ENCODE results near the gene CNTNAP5. TPM values are rescaled to one million over a fixed set of nuclear protein-coding genes. Genes with fewer than 3 reads are reported as not detected.

Gene CNTNAP5
- total and polyA plus RNA-seq, 3 donors from 2014 or later: 0.29 to 0.39 (median 0.31) TPM

DNA sequence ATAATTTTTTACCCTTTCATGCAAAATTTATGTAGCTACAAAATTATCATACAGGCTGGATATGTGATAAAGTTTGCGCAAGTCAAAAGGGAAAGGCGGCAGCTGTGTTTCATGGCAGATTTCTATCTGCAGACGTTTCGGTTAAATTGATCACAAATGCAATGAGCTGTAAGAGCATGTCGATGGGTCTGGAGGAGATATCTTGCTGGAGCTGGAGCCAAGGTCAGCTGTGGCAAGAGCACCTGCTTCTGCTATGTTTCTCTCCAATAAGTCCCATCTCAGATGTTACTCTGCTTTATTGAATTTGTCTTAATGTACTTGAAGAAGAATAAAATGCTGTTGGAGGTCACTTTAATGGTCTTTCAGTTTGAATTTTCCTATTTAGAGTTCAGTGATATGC, 749.7 kb downstream of the CNTNAP5 start:
- Histone ChIP-seq H3K9me3 (no peaks in the 10 kb centered on the region), H3K36me3 (ENCODE audit: low read depth, missing control alignments) (no peaks in the 10 kb centered on the region), H3K27ac (no peak overlapping the region), H3K4me3 (no peak overlapping the region), H3K27me3 (no peaks in the 10 kb centered on the region), H3K4me1 (no peaks in the 10 kb centered on the region)
- no peak for DNase-seq
- 74 to 79% methylated on average over 5 of the region's 5 CpGs for WGBS, 2 donors
- TF ChIP-seq, protein P1, sequence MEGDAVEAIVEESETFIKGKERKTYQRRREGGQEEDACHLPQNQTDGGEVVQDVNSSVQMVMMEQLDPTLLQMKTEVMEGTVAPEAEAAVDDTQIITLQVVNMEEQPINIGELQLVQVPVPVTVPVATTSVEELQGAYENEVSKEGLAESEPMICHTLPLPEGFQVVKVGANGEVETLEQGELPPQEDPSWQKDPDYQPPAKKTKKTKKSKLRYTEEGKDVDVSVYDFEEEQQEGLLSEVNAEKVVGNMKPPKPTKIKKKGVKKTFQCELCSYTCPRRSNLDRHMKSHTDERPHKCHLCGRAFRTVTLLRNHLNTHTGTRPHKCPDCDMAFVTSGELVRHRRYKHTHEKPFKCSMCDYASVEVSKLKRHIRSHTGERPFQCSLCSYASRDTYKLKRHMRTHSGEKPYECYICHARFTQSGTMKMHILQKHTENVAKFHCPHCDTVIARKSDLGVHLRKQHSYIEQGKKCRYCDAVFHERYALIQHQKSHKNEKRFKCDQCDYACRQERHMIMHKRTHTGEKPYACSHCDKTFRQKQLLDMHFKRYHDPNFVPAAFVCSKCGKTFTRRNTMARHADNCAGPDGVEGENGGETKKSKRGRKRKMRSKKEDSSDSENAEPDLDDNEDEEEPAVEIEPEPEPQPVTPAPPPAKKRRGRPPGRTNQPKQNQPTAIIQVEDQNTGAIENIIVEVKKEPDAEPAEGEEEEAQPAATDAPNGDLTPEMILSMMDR (IDR thresholded peaks at IDR 0.05): no peak
- TF ChIP-seq POLR2A (IDR thresholded peaks at IDR 0.05): no peak
- intact Hi-C loops (cut with DNase I; ENCODE audit: low total_unique reads): no loop called here

GRCh38 chr2:124776332-124776731, 751.2 kb downstream of the CNTNAP5 start:
- H3K27me3 ChIP-seq: no peaks in the 10 kb centered on the region
- no peak overlapping the region for H3K27ac ChIP-seq
- no peak overlapping the region for H3K4me3 ChIP-seq
- 67 to 83% methylated on average over 3 of the region's 3 CpGs for WGBS, 2 donors
- DNase-seq: no peak
- TF ChIP-seq POLR2A (IDR thresholded peaks at IDR 0.05): no peak
- TF ChIP-seq, protein P1 (IDR thresholded peaks at IDR 0.05): no peak
- H3K36me3 ChIP-seq (ENCODE audit: low read depth, missing control alignments): no peaks in the 10 kb centered on the region
- intact Hi-C loops (cut with DNase I; ENCODE audit: low total_unique reads): no loop called here
- no peaks in the 10 kb centered on the region for H3K9me3 ChIP-seq
- H3K4me1 ChIP-seq: no peaks in the 10 kb centered on the region

GRCh38 chr2:124778076-124778475, 753.0 kb downstream of the CNTNAP5 start:
- intact Hi-C loops (cut with DNase I; ENCODE audit: low total_unique reads): no loop called here
- no peak overlapping the region for H3K27ac ChIP-seq
- no peaks in the 10 kb centered on the region for H3K27me3 ChIP-seq
- WGBS, 2 donors: 87 to 90% methylated on average over 2 of the region's 2 CpGs
- no peaks in the 10 kb centered on the region for H3K4me1 ChIP-seq
- TF ChIP-seq, protein P1 (IDR thresholded peaks at IDR 0.05): no peak
- no peak for TF ChIP-seq POLR2A (IDR thresholded peaks at IDR 0.05)
- no peaks in the 10 kb centered on the region for H3K9me3 ChIP-seq
- no peak overlapping the region for H3K4me3 ChIP-seq
- no peaks in the 10 kb centered on the region for H3K36me3 ChIP-seq (ENCODE audit: low read depth, missing control alignments)
- no peak for DNase-seq

DNA sequence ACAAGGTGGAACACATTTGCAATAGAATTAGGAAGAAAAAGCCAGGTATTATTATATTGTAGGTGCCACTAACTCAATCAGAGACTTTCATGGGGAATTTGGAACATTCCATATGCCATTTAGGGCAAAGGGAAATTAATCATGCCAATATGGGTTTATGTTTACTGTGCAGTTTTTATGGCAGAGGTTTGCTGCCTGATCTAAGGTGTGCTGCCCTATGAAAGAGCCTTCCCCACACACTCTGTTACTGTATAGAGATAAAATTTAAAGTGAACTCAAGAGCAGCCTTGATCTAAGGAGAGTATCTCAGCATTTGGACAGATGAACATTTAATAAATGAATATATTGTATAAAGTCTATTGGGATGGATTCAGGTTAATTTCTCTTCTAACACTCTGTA, 771.6 kb downstream of the CNTNAP5 start:
- no peak overlapping the region for H3K27ac ChIP-seq
- intact Hi-C loops (cut with DNase I; ENCODE audit: low total_unique reads): no loop called here
- no peaks in the 10 kb centered on the region for H3K4me1 ChIP-seq
- no peak for TF ChIP-seq POLR2A (IDR thresholded peaks at IDR 0.05)
- TF ChIP-seq, protein P1 (IDR thresholded peaks at IDR 0.05): no peak
- DNase-seq: no peak
- H3K4me3 ChIP-seq: no peak overlapping the region
- no peaks in the 10 kb centered on the region for H3K27me3 ChIP-seq
- H3K9me3 ChIP-seq: no peaks in the 10 kb centered on the region
- no peaks in the 10 kb centered on the region for H3K36me3 ChIP-seq (ENCODE audit: low read depth, missing control alignments)

GRCh38 chr2:124797049-124797448, 772.0 kb downstream of the CNTNAP5 start:
- Histone ChIP-seq H3K36me3 (ENCODE audit: low read depth, missing control alignments) (no peaks in the 10 kb centered on the region), H3K4me1 (no peaks in the 10 kb centered on the region), H3K4me3 (no peak overlapping the region), H3K9me3 (no peaks in the 10 kb centered on the region), H3K27ac (no peak overlapping the region), H3K27me3 (no peaks in the 10 kb centered on the region)
- WGBS, 2 donors: 87% methylated on average over 2 of the region's 2 CpGs
- intact Hi-C loops (cut with DNase I; ENCODE audit: low total_unique reads): no loop called here
- DNase-seq: no peak
- TF ChIP-seq, protein P1 (IDR thresholded peaks at IDR 0.05): no peak
- no peak for TF ChIP-seq POLR2A (IDR thresholded peaks at IDR 0.05)
